CD4-positive, alpha-beta T cell (primary cell): ENCODE results near the gene RAPGEF4. TPM values are rescaled to one million over a fixed set of nuclear protein-coding genes. Genes with fewer than 3 reads are reported as not detected.

Experiments
- ATAC-seq: fragments of 200-7000 bp; cut with Tn5 transposase; one replicate; pipeline ENCODE4 v1.10.0; 2022; ENCODE audit warnings: mild to moderate bottlenecking; ENCODE audit not compliant: poor library complexity
- CTCF ChIA-PET: fragments of 350-600 bp; sonication (Branson Sonifier 250); formaldehyde crosslinking; loops from one replicate; lab custom pipeline; 2021; ENCODE audit warnings: antibody characterized with exemption, inconsistent platforms; lab: Charles Lee
- POLR2A ChIA-PET: fragments of 350-600 bp; sonication (Branson Sonifier 250); formaldehyde crosslinking; loops from one replicate; lab custom pipeline; 2021; ENCODE audit warnings: antibody characterized with exemption, inconsistent platforms; lab: Charles Lee
- DNase-seq, 14 experiments: peaks; one replicate each; pipeline ENCODE4 v3.0.0-alpha.2; 2013 to 2020; ENCODE audit warnings: mixed read lengths in 2 of 14
- H3K27ac ChIP-seq, 2 donors: one replicate each; pipeline versions ENCODE4 v1.5.1 to v1.7.0; 2013; ENCODE audit warnings: low read length in 2 of 2, low read depth in 1 of 2, mild to moderate bottlenecking in 1 of 2
- H3K27me3 ChIP-seq, 2 experiments: 1 replicate in 1 of 2; 2 replicates in 1 of 2; pipeline versions ENCODE4 v1.6.1 to v1.7.0; 2013; ENCODE audit warnings: low read length in 2 of 2, control low read depth in 1 of 2, mild to moderate bottlenecking in 1 of 2, moderate library complexity in 1 of 2; ENCODE audit not compliant: insufficient read depth in 2 of 2, control insufficient read depth in 1 of 2
- H3K36me3 ChIP-seq: one replicate; pipeline ENCODE4 v1.6.1; 2013; ENCODE audit warnings: low read length, control low read depth; ENCODE audit not compliant: insufficient read depth
- H3K4me1 ChIP-seq: one replicate; pipeline ENCODE4 v1.6.1; 2013; ENCODE audit warnings: low read length, control low read depth; ENCODE audit not compliant: insufficient read depth
- H3K4me3 ChIP-seq: one replicate; pipeline ENCODE4 v1.5.1; 2013; ENCODE audit warnings: mild to moderate bottlenecking, low read length, moderate library complexity
- H3K9me3 ChIP-seq, 2 experiments: 1 replicate in 1 of 2; 2 replicates in 1 of 2; pipeline versions ENCODE4 v1.6.1 to v1.7.0; 2013; ENCODE audit warnings: low read length in 2 of 2, mild to moderate bottlenecking in 2 of 2, control low read depth in 1 of 2, moderate library complexity in 1 of 2; ENCODE audit not compliant: control insufficient read depth in 1 of 2, insufficient read depth in 1 of 2
- H3K27ac Mint-ChIP-seq: one replicate; pipeline ENCODE4 v1.8.0; 2020; ENCODE audit warnings: mixed read lengths
- H3K27me3 Mint-ChIP-seq: one replicate; pipeline ENCODE4 v1.8.0; 2021; ENCODE audit warnings: mixed read lengths
- H3K36me3 Mint-ChIP-seq: one replicate; pipeline ENCODE4 v1.8.0; 2021; ENCODE audit warnings: low read depth, mixed read lengths
- H3K4me1 Mint-ChIP-seq: one replicate; pipeline ENCODE4 v1.8.0; 2021; ENCODE audit warnings: low read depth, mixed read lengths
- H3K4me3 Mint-ChIP-seq: one replicate; pipeline ENCODE4 v1.8.0; 2020; ENCODE audit warnings: mild to moderate bottlenecking, mixed read lengths
- H3K9me3 Mint-ChIP-seq: one replicate; pipeline ENCODE4 v1.8.0; 2020; ENCODE audit warnings: mixed read lengths
- intact Hi-C, 2 experiments: fragments of 100-400 bp; cut with DNase I in 1 of 2; cut with micrococcal nuclease in 1 of 2; formaldehyde crosslinking; loops; one replicate each; pipeline versions ENCODE4 v1.15.1 to v1.9.0; 2023 to 2025; cut with DNase I, micrococcal nuclease
- total RNA-seq, 174 experiments: library from RNA in 2 of 174; stranded (reverse) in 2 of 174; gene quantifications; one replicate each; pipeline ENCODE4 v1.2.3 and lab custom pipeline; 2021 to 2026
- TF ChIP-seq, protein P1 (sequence below): fragments of 200-600 bp; IDR thresholded peaks from one replicate; pipeline ENCODE4 v1.8.0; 2022; ENCODE audit warnings: antibody characterized with exemption, mild to moderate bottlenecking

RAPGEF4 gene
- total RNA-seq, 2 experiments from 2014 or later, result 0.69 to 0.73 TPM

DNA sequence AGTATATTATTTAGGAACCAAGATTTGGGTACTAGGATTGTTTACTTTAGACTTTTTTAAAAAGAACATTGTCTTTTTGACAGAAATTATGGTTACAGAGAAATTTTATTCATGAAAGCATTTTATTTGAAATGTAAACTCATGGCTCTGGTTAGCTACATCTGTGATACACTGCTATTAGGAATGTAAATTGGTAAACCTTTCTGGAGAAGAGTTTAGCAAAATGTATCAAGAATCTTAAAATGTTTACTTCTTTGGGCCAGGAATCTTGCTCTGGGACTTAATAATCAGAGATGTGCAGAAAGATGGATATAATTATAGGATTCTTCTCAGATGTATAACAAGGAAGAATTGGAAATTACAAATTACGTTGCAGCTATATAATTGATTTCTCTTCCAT, 359.7 kb downstream of the RAPGEF4 start:
- intact Hi-C loops, result no loop called here
- ATAC-seq (no peak), DNase-seq (no peak)
- no peak overlapping the region for H3K27ac ChIP-seq
- Mint-ChIP-seq H3K27ac (no peak overlapping the region), H3K27me3 (no peaks in the 10 kb centered on the region), H3K4me1 (no peaks in the 10 kb centered on the region), H3K36me3 (no peaks in the 10 kb centered on the region), H3K9me3 (no peaks in the 10 kb centered on the region), H3K4me3 (no peak overlapping the region)
- H3K36me3 ChIP-seq, result no peaks in the 10 kb centered on the region
- no peaks in the 10 kb centered on the region for H3K9me3 ChIP-seq
- no peaks in the 10 kb centered on the region for H3K4me1 ChIP-seq
- POLR2A ChIA-PET, result no interaction called here
- H3K27me3 ChIP-seq, result no peaks in the 10 kb centered on the region
- no peak overlapping the region for H3K4me3 ChIP-seq
- CTCF ChIA-PET, result no interaction called here
- TF ChIP-seq, protein P1, sequence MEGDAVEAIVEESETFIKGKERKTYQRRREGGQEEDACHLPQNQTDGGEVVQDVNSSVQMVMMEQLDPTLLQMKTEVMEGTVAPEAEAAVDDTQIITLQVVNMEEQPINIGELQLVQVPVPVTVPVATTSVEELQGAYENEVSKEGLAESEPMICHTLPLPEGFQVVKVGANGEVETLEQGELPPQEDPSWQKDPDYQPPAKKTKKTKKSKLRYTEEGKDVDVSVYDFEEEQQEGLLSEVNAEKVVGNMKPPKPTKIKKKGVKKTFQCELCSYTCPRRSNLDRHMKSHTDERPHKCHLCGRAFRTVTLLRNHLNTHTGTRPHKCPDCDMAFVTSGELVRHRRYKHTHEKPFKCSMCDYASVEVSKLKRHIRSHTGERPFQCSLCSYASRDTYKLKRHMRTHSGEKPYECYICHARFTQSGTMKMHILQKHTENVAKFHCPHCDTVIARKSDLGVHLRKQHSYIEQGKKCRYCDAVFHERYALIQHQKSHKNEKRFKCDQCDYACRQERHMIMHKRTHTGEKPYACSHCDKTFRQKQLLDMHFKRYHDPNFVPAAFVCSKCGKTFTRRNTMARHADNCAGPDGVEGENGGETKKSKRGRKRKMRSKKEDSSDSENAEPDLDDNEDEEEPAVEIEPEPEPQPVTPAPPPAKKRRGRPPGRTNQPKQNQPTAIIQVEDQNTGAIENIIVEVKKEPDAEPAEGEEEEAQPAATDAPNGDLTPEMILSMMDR, result no peak

DNA sequence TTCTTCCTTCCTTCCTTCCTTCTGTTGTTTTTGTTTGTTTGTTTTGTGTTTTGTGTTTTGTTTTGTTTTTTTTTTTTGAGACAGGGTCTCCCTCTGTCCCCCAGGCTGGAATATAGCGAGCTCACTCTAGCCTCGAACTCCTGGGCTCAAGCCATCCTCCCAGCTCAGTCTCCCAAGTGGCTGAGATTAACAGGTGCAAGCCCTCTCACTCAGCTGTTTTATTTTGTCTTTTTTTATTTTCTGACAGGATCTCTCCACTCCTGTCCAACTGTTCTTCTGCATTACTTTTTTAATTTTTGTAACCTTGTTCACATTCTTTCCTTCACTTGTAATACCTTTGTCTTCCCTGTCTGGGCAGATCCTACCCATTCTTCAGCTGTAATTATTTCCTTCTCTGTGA, 363.6 kb downstream of the RAPGEF4 start:
- no peaks in the 10 kb centered on the region for H3K9me3 ChIP-seq
- ATAC-seq, result no peak
- H3K27ac Mint-ChIP-seq, result no peak overlapping the region
- no peak overlapping the region for H3K4me3 Mint-ChIP-seq
- H3K4me1 ChIP-seq, result no peaks in the 10 kb centered on the region
- intact Hi-C loops, result no loop called here
- ChIA-PET CTCF (no interaction called here), POLR2A (no interaction called here)
- no peaks in the 10 kb centered on the region for H3K27me3 Mint-ChIP-seq
- DNase-seq, result no peak
- no peak overlapping the region for H3K27ac ChIP-seq
- no peaks in the 10 kb centered on the region for H3K36me3 Mint-ChIP-seq
- no peak overlapping the region for H3K4me3 ChIP-seq
- H3K36me3 ChIP-seq, result no peaks in the 10 kb centered on the region
- TF ChIP-seq, protein P1, result no peak
- no peaks in the 10 kb centered on the region for H3K9me3 Mint-ChIP-seq
- H3K27me3 ChIP-seq, result no peaks in the 10 kb centered on the region
- no peaks in the 10 kb centered on the region for H3K4me1 Mint-ChIP-seq

DNA sequence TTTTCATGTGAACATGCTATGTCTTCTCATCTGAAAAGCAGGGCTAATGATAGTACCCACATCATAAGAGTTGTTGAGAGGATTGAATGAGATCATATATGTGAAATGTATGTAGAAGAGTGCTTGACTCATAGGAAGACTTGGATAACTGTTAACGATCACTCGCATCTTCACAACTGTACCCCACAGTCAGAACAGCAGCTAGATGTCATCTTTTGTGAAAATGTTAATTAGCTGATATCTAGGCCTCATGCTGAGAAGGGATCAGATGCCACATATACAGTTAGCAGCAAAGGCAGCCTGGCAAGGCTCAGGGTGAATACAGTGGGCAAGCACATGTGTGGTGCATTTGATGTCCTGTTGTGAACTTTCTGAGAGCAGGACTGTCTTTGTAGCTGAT, 364.2 kb downstream of the RAPGEF4 start:
- Histone ChIP-seq H3K36me3 (no peaks in the 10 kb centered on the region), H3K27ac (no peak overlapping the region), H3K27me3 (no peaks in the 10 kb centered on the region), H3K4me1 (no peaks in the 10 kb centered on the region), H3K4me3 (no peak overlapping the region), H3K9me3 (no peaks in the 10 kb centered on the region)
- Mint-ChIP-seq H3K27me3 (no peaks in the 10 kb centered on the region), H3K4me3 (no peak overlapping the region), H3K4me1 (no peaks in the 10 kb centered on the region), H3K36me3 (no peaks in the 10 kb centered on the region), H3K9me3 (no peaks in the 10 kb centered on the region), H3K27ac (no peak overlapping the region)
- no peak for ATAC-seq
- TF ChIP-seq, protein P1, result no peak
- ChIA-PET POLR2A (no interaction called here), CTCF (no interaction called here)
- intact Hi-C loops, result no loop called here
- no peak for DNase-seq
